Uterus (tissue), 4 donors: ENCODE results near the gene CD300C. TPM values are rescaled to one million over a fixed set of nuclear protein-coding genes. Genes with fewer than 3 reads are reported as not detected.

Experiments used
- DNase-seq, 2 donors: peaks; one replicate each; pipeline ENCODE4 v3.0.0-alpha.2; 2019 to 2020
- H3K27ac ChIP-seq, 2 donors: fragments of 200-600 bp; sonication (generic); 1 replicate in 1 of 2; 2 replicates in 1 of 2; pipeline ENCODE4 v1.5.1; 2016 to 2018
- H3K27me3 ChIP-seq, 2 donors: fragments of 200-600 bp; sonication (generic); one replicate each; pipeline ENCODE4 v1.5.1; 2018 to 2019; ENCODE audit warnings: control low read depth in 1 of 2
- H3K36me3 ChIP-seq, 2 donors: fragments of 200-600 bp; sonication (generic); one replicate each; pipeline ENCODE4 v1.5.1; 2019; ENCODE audit warnings: control low read depth in 1 of 2
- H3K4me1 ChIP-seq, 2 donors: fragments of 200-600 bp; sonication (generic); one replicate each; pipeline ENCODE4 v1.5.1; 2018 to 2019; ENCODE audit warnings: control low read depth in 1 of 2
- H3K4me3 ChIP-seq, 2 donors: fragments of 200-600 bp; sonication (generic); 1 replicate in 1 of 2; 2 replicates in 1 of 2; pipeline ENCODE4 v1.5.1; 2018 to 2019; ENCODE audit warnings: mild to moderate bottlenecking in 1 of 2
- H3K9me3 ChIP-seq, 2 donors: fragments of 200-600 bp; sonication (generic); one replicate each; pipeline ENCODE4 v1.5.1; 2019; ENCODE audit warnings: control low read depth in 1 of 2
- POLR2A ChIP-seq, 2 donors: fragments of 450-650 bp; IDR thresholded peaks; one replicate each; pipeline ENCODE4 v1.6.1; 2016; ENCODE audit warnings: antibody characterized with exemption in 2 of 2, mild to moderate bottlenecking in 1 of 2, moderate library complexity in 1 of 2
- intact Hi-C: fragments of 100-400 bp; cut with DNase I; formaldehyde crosslinking; loops from one replicate; pipeline ENCODE4 v1.15.1; 2023; ENCODE audit warnings: low total_unique reads
- total RNA-seq, 4 donors: library from RNA; depleted of rRNA in 3 of 4; stranded (reverse); fragments of >200 nt in 3 of 4; gene quantifications; one replicate each; pipeline versions ENCODE4 v1.1.0 to v1.2.4, GENCODE V29; 2014 to 2023
- TF ChIP-seq, protein P1 (sequence below), 4 experiments: fragments of 200-600 bp in 2 of 4; fragments of 450-650 bp in 2 of 4; sonication (generic) in 2 of 4; IDR thresholded peaks; one replicate each; pipeline ENCODE4 v1.5.1; 2016 to 2019; ENCODE audit warnings: antibody characterized with exemption in 4 of 4, mild to moderate bottlenecking in 2 of 4, moderate library complexity in 1 of 4
- donor health status: DM: yes; HTN: yes; CAD: no.

CD300C gene
- total RNA-seq, 4 donors from 2014 or later, result 0.21 to 0.27 TPM; not detected in 2

DNA sequence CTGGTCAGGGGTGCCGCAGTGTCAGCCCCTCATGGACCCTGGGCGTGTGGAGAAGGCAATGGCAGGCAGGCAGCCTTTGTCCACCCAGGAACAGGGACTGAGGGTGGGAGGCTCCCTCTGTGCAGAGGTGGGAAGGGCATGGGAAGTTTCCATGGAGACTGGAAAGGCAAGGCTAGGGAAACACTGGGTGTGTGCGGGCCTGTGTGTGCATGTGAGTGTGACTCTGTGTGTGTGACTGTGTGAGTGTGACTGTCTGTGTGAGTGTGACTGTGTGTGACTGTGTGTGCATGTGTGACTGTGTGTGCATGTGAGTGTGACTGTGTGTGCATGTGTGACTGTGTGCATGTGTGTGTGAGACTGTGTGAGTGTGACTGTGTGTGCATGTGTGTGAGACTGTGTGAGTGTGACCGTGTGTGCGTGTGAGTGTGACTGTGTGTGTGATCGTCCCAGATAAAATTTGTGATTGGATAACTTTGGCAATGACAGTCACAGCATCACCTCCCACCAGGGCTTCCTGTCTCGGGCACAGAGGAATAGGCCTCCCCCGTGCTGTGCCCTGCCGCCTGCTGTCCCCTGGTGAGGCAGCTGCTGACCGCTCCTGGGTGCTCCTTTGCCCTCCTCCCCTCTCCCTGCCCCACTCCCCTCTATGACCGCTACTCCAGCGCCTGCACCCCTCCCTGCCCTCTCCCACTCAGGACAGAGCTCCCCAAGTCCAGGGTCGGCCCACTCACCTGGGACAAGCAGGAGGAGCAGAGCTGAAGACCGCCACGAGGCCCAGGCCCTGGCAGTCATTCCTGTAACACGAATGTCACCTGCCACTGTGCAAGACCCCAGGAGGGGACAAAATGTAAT, 698 bp downstream of the CD300C start:
- no peaks in the 10 kb centered on the region for H3K36me3 ChIP-seq
- no peaks in the 10 kb centered on the region for H3K4me1 ChIP-seq
- no peak overlapping the region for H3K4me3 ChIP-seq
- no peak for TF ChIP-seq POLR2A (IDR thresholded peaks at IDR 0.05)
- TF ChIP-seq, protein P1, sequence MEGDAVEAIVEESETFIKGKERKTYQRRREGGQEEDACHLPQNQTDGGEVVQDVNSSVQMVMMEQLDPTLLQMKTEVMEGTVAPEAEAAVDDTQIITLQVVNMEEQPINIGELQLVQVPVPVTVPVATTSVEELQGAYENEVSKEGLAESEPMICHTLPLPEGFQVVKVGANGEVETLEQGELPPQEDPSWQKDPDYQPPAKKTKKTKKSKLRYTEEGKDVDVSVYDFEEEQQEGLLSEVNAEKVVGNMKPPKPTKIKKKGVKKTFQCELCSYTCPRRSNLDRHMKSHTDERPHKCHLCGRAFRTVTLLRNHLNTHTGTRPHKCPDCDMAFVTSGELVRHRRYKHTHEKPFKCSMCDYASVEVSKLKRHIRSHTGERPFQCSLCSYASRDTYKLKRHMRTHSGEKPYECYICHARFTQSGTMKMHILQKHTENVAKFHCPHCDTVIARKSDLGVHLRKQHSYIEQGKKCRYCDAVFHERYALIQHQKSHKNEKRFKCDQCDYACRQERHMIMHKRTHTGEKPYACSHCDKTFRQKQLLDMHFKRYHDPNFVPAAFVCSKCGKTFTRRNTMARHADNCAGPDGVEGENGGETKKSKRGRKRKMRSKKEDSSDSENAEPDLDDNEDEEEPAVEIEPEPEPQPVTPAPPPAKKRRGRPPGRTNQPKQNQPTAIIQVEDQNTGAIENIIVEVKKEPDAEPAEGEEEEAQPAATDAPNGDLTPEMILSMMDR (IDR thresholded peaks at IDR 0.05), result no peak
- intact Hi-C loops, result no loop called here
- no peak overlapping the region for H3K27ac ChIP-seq
- H3K27me3 ChIP-seq, result no peaks in the 10 kb centered on the region
- DNase-seq, result no peak
- no peaks in the 10 kb centered on the region for H3K9me3 ChIP-seq

DNA sequence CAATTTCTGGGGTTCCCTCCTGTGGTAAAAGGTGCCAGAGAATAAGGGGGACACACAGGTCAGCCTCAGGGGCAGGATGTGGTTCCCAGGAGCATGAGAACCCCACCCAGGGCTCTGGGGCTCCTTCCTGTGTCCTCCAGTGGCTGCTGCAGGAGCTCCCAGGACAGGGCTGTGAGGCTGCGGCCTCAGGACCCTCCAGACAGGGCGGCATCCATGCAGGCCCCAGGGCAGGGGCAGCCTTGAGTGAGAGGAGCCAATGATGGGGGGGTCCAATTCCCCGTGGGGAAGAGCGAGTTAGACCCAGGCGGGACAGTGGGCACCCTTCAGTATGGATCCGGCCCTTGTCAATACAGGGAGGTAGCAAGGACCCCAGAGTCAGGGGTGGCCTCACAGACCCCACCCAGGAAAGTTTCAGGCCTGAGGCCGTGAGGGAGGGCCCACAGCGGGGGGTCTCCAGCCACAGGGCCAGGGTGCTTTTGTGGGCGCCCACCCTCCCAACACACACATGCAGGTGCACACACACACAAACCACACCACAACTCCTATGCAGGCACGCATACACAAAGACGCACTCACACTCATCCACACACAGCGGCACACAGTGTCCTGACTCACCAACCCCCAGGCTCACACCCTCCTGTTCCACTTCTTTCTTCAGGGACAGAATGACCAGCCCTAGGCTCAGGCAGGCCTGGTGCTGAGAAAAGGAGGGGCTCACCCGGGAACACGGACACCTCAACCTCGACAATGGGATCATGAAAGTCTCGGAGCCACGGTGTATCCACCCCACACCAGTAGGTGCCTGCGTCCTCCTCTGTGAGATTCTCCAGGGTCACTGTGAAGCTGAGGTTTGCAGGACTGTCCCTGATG, 1.8 kb downstream of the CD300C start:
- Histone ChIP-seq H3K9me3 (no peaks in the 10 kb centered on the region), H3K27ac (no peak overlapping the region), H3K4me3 (no peak overlapping the region), H3K27me3 (no peaks in the 10 kb centered on the region), H3K4me1 (no peaks in the 10 kb centered on the region), H3K36me3 (no peaks in the 10 kb centered on the region)
- intact Hi-C loops, result no loop called here
- DNase-seq, result no peak
- TF ChIP-seq POLR2A (IDR thresholded peaks at IDR 0.05), result no peak
- TF ChIP-seq, protein P1 (IDR thresholded peaks at IDR 0.05), result no peak

DNA sequence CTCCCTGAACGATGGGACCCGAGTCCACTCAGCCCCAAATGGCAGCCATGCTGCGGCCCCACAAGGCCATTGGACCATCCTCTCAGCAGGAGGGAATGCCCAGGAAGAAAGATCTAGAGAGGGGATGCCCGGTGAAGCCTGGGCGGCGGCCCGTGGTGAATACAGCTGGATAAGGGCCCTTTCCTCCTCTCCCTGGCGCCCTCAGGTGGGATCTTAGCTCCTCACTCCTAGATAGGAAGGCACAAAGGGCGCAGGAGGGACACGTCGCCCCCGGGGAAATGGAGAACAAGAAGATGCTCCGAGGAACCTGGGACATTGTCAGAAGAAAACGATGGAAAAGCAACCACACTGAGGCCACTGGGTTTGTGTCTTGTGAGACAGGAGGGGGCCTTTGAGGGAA, 2.5 kb downstream of the CD300C start:
- Histone ChIP-seq H3K4me3 (no peak overlapping the region), H3K9me3 (no peaks in the 10 kb centered on the region), H3K27ac (no peak overlapping the region), H3K4me1 (no peaks in the 10 kb centered on the region), H3K27me3 (no peaks in the 10 kb centered on the region), H3K36me3 (no peaks in the 10 kb centered on the region)
- intact Hi-C loops, result no loop called here
- DNase-seq, result no peak
- TF ChIP-seq POLR2A (IDR thresholded peaks at IDR 0.05), result no peak
- TF ChIP-seq, protein P1 (IDR thresholded peaks at IDR 0.05), result no peak

DNA sequence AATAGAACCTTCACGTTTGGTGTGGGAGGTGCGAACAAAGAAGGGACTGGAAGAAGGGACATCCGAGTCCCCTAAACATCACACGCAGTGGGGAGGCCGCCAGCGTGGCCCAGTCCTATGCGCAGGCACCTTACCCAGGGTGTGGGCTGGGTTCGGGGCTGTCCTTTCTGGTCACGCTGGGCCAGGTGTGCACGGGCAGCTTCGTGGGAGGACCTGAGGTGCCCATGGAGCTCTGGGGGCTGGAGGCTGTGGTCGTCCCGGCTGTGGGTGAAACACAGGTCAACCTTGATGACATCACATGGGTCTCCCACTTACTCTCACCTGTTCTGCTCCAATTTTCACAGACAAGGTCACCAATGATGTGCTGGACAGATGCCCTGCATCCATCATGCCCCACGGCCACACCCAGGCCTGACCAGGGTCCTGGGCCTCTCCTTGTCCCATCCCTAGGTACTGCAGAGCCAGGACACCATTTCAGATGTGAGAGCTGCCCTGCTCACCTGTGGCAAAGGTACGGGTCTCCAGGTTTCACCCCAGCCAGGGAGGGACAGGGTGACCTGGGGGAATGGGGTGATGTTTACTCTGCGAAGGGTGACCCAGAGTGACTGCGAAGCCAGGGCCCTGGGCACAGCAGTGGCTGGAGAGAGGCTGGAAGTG, 3.1 kb downstream of the CD300C start:
- no peaks in the 10 kb centered on the region for H3K36me3 ChIP-seq
- H3K27me3 ChIP-seq, result no peaks in the 10 kb centered on the region
- no peak overlapping the region for H3K27ac ChIP-seq
- no peak for DNase-seq
- no peak overlapping the region for H3K4me3 ChIP-seq
- intact Hi-C loops, result no loop called here
- no peaks in the 10 kb centered on the region for H3K4me1 ChIP-seq
- no peak for TF ChIP-seq POLR2A (IDR thresholded peaks at IDR 0.05)
- TF ChIP-seq, protein P1 (IDR thresholded peaks at IDR 0.05), result no peak
- H3K9me3 ChIP-seq, result no peaks in the 10 kb centered on the region
